ENCODE measurements around the gene ARMC2.

GRCh38 chr6:108944071-108944470 is 95.8 kb downstream of the ARMC2 start:
- no peak for TF ChIP-seq POLR2A (IDR thresholded peaks at IDR 0.05)
- TF ChIP-seq, protein P1, sequence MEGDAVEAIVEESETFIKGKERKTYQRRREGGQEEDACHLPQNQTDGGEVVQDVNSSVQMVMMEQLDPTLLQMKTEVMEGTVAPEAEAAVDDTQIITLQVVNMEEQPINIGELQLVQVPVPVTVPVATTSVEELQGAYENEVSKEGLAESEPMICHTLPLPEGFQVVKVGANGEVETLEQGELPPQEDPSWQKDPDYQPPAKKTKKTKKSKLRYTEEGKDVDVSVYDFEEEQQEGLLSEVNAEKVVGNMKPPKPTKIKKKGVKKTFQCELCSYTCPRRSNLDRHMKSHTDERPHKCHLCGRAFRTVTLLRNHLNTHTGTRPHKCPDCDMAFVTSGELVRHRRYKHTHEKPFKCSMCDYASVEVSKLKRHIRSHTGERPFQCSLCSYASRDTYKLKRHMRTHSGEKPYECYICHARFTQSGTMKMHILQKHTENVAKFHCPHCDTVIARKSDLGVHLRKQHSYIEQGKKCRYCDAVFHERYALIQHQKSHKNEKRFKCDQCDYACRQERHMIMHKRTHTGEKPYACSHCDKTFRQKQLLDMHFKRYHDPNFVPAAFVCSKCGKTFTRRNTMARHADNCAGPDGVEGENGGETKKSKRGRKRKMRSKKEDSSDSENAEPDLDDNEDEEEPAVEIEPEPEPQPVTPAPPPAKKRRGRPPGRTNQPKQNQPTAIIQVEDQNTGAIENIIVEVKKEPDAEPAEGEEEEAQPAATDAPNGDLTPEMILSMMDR (IDR thresholded peaks at IDR 0.05): no peak
- no peak for TF ChIP-seq POLR2AphosphoS5 (IDR thresholded peaks at IDR 0.05; ENCODE audit: insufficient read depth in 1 of 2, low read depth in 1 of 2)
